B cell (primary cell): ENCODE measurements around the gene PARP8. TPM values are rescaled to one million over a fixed set of nuclear protein-coding genes. Genes with fewer than 3 reads are reported as not detected.
A peak's percentile ranks its signal among the peaks of the same experiment; 100 is the strongest.

Source experiments
- ATAC-seq: fragments of 200-7000 bp; cut with Tn5 transposase; one replicate; pipeline ENCODE4 v1.10.0; 2021; ENCODE audit warnings: low read depth, mild to moderate bottlenecking, moderate number of reproducible peaks, moderate library complexity
- CTCF ChIA-PET: fragments of 350-600 bp; sonication (Branson Sonifier 250); formaldehyde crosslinking; loops from one replicate; lab custom pipeline; 2021; ENCODE audit warnings: antibody characterized with exemption, inconsistent platforms; lab: Charles Lee
- POLR2A ChIA-PET: fragments of 350-600 bp; sonication (Branson Sonifier 250); formaldehyde crosslinking; loops from one replicate; lab custom pipeline; 2021; ENCODE audit warnings: antibody characterized with exemption; lab: Charles Lee
- DNase-seq: peaks from one replicate; pipeline ENCODE4 v3.0.0; 2013
- H2AFZ ChIP-seq: 2 replicates; pipeline ENCODE4 v1.6.1; 2012; ENCODE audit warnings: mild to moderate bottlenecking, low read depth, low read length; ENCODE audit not compliant: insufficient read depth, poor library complexity, severe bottlenecking
- H3K27ac ChIP-seq, 2 donors: 1 replicate in 1 of 2; 2 replicates in 1 of 2; pipeline ENCODE4 v1.5.1; 2012 to 2013; ENCODE audit warnings: low read length in 2 of 2, mild to moderate bottlenecking in 2 of 2, moderate library complexity in 1 of 2
- H3K27me3 ChIP-seq, 4 experiments: fragments of 200-600 bp in 1 of 4; sonication (generic) in 1 of 4; replicated peaks in 1 of 4; 1 replicate in 2 of 4; 2 replicates in 2 of 4; pipeline versions ENCODE4 v1.6.1 to v1.7.0; 2013 to 2016; ENCODE audit warnings: low read length in 3 of 4, mild to moderate bottlenecking in 2 of 4, mixed read lengths in 1 of 4, moderate library complexity in 1 of 4; ENCODE audit not compliant: insufficient read depth in 4 of 4, control insufficient read depth in 3 of 4; ENCODE audit errors: control extremely low read depth in 1 of 4
- H3K36me3 ChIP-seq, 2 experiments: replicated peaks in 1 of 2; 1 replicate in 1 of 2; 2 replicates in 1 of 2; pipeline versions ENCODE4 v1.6.1 to v1.7.1; 2013; ENCODE audit warnings: low read length in 1 of 2; ENCODE audit not compliant: insufficient read depth in 2 of 2, control insufficient read depth in 1 of 2; ENCODE audit errors: control extremely low read depth in 1 of 2, extremely low read depth in 1 of 2
- H3K4me1 ChIP-seq, 2 donors: fragments of 200-600 bp in 1 of 2; sonication (generic) in 1 of 2; 1 replicate in 1 of 2; 2 replicates in 1 of 2; pipeline versions ENCODE4 v1.5.1 to v1.6.1; 2013 to 2017; ENCODE audit warnings: low read length in 2 of 2; ENCODE audit not compliant: control insufficient read depth in 2 of 2, insufficient read depth in 2 of 2
- H3K4me2 ChIP-seq: replicated peaks from 2 replicates; pipeline ENCODE3; 2012; ENCODE audit warnings: mild to moderate bottlenecking, low read depth, low read length; ENCODE audit not compliant: poor library complexity, severe bottlenecking
- H3K4me3 ChIP-seq, 5 experiments: fragments of 200-600 bp in 1 of 5; sonication (generic) in 1 of 5; 1 replicate in 3 of 5; 2 replicates in 2 of 5; pipeline versions ENCODE4 v1.5.1 to v1.7.0; 2011 to 2016; ENCODE audit warnings: low read length in 4 of 5, mild to moderate bottlenecking in 4 of 5, low read depth in 2 of 5, control low read depth in 1 of 5, moderate library complexity in 1 of 5; ENCODE audit not compliant: insufficient read depth in 1 of 5; ENCODE audit errors: control extremely low read depth in 1 of 5, extremely low read depth in 1 of 5
- H3K79me2 ChIP-seq: fragments of 200-600 bp; sonication (generic); one replicate; pipeline ENCODE4 v1.6.0; 2016; ENCODE audit warnings: low read length; ENCODE audit not compliant: control insufficient read depth, insufficient read depth
- H3K9ac ChIP-seq: fragments of 200-600 bp; sonication (generic); 2 replicates; pipeline ENCODE4 v1.6.1; 2017; ENCODE audit warnings: mild to moderate bottlenecking, low read length, moderate library complexity
- H3K9me3 ChIP-seq, 3 donors: one replicate each; pipeline versions ENCODE4 v1.6.1 to v1.7.1; 2013; ENCODE audit warnings: low read length in 2 of 3; ENCODE audit not compliant: control insufficient read depth in 2 of 3, insufficient read depth in 1 of 3; ENCODE audit errors: control extremely low read depth in 1 of 3
- H4K20me1 ChIP-seq: 2 replicates; pipeline ENCODE4 v1.6.0; 2012; ENCODE audit warnings: mild to moderate bottlenecking, low read length; ENCODE audit not compliant: insufficient read depth, control insufficient read depth, poor library complexity, severe bottlenecking
- H3K27ac Mint-ChIP-seq: one replicate; pipeline ENCODE4 v1.8.0; 2021; ENCODE audit warnings: mixed read lengths
- H3K27me3 Mint-ChIP-seq: one replicate; pipeline ENCODE4 v1.8.0; 2021; ENCODE audit warnings: mixed read lengths
- H3K4me1 Mint-ChIP-seq: one replicate; pipeline ENCODE4 v1.8.0; 2021; ENCODE audit warnings: mixed read lengths
- H3K4me3 Mint-ChIP-seq: one replicate; pipeline ENCODE4 v1.8.0; 2021; ENCODE audit warnings: mixed read lengths
- H3K9me3 Mint-ChIP-seq: one replicate; pipeline ENCODE4 v1.8.0; 2022; ENCODE audit warnings: mixed read lengths; ENCODE audit not compliant: insufficient read depth
- CTCF ChIP-seq: fragments of 200-600 bp; IDR thresholded peaks from one replicate; pipeline ENCODE4 v1.8.0; 2022; ENCODE audit warnings: antibody characterized with exemption, mild to moderate bottlenecking
- EZH2 ChIP-seq: IDR thresholded peaks from 2 replicates; pipeline ENCODE4 v1.6.1; 2012; ENCODE audit warnings: borderline replicate concordance, low read depth, mild to moderate bottlenecking, moderate library complexity, low read length; ENCODE audit not compliant: insufficient read depth, poor library complexity, severe bottlenecking
- WGBS: methylation state at CpG from one replicate; pipeline ENCODE4 v1.1.5; 2013; ENCODE audit warnings: missing lambda C conversion rate; ENCODE audit not compliant: insufficient coverage; 5-methylcytosine and 5-hydroxymethylcytosine counted together
- intact Hi-C: fragments of 100-400 bp; cut with micrococcal nuclease; formaldehyde crosslinking; loops from one replicate; pipeline ENCODE4 v1.10.0; 2022
- polyA plus RNA-seq: library from polyadenylated mRNA; depleted of rRNA; stranded (reverse); fragments of >200 nt; gene quantifications from 2 replicates; pipeline ENCODE4 v1.2.3, GENCODE V29; 2012
- total RNA-seq, 2 donors: library from RNA; stranded (reverse); fragments of 120-200 nt in 1 of 2; gene quantifications; 1 replicate in 1 of 2; 2 replicates in 1 of 2; pipeline versions ENCODE4 v1.2.3 to v1.2.4, GENCODE V29; 2013 to 2022

Gene PARP8
- total and polyA plus RNA-seq, 2 donors (not counting 1 experiment from before 2014, with no cell fraction given): 36.2 to 83.6 TPM

- Mint-ChIP-seq H3K27me3 (no peaks in the 10 kb centered on the region), H3K4me3 (no peak overlapping the region), H3K4me1 (peaks cover 47% of the 10 kb centered on the region), H3K27ac (no peak overlapping the region), H3K9me3 (no peaks in the 10 kb centered on the region)
- H3K9ac ChIP-seq: no peak overlapping the region
- intact Hi-C loops: loop anchor here (2.0 kb wide), 1 partner anchor 13 kb away; no protein-coding TSS in a partner anchor
- H3K36me3 ChIP-seq: peaks cover 0 to 2% of the 10 kb centered on the region in 2 experiments
- peaks cover 93% of the 10 kb centered on the region for H3K79me2 ChIP-seq
- ATAC-seq (no peak), DNase-seq (no peak)
- no peak for TF ChIP-seq CTCF
- TF ChIP-seq EZH2: no peak
- CTCF ChIA-PET: no interaction called here
- peaks cover 7% of the 10 kb centered on the region for H4K20me1 ChIP-seq
- no peak overlapping the region for H3K27ac ChIP-seq
- peaks cover 9 to 13% of the 10 kb centered on the region in 2 donors for H3K4me1 ChIP-seq
- H3K27me3 ChIP-seq: no peaks in the 10 kb centered on the region
- peak overlapping the region; percentile 13 for H3K4me2 ChIP-seq
- no CpG with 5 or more reads among the region's 1 CpG for WGBS
- peaks cover 0 to 2% (median 0%) of the 10 kb centered on the region in 3 donors for H3K9me3 ChIP-seq
- H2AFZ ChIP-seq: no peak overlapping the region
- POLR2A ChIA-PET: no interaction called here
- no peak overlapping the region for H3K4me3 ChIP-seq
Measured at GRCh38 chr5:50697739-50698138, 31.3 kb downstream of the PARP8 start.

GRCh38 chr5:50699737-50700136 is 33.3 kb downstream of the PARP8 start:
- H3K4me3 ChIP-seq: no peak overlapping the region

More at GRCh38 chr5:50699737-50700136, 33.3 kb downstream of the PARP8 start:
- POLR2A ChIA-PET: no interaction called here
- Mint-ChIP-seq H3K4me3 (no peak overlapping the region), H3K4me1 (peaks cover 46% of the 10 kb centered on the region), H3K27me3 (no peaks in the 10 kb centered on the region), H3K27ac (no peak overlapping the region), H3K9me3 (no peaks in the 10 kb centered on the region)
- DNase-seq (no peak), ATAC-seq (no peak)
- no peak overlapping the region for H3K4me2 ChIP-seq
- CTCF ChIA-PET: no interaction called here
- peaks cover 0 to 6% (median 0%) of the 10 kb centered on the region in 3 donors for H3K9me3 ChIP-seq
- H2AFZ ChIP-seq: no peak overlapping the region
- peaks cover 0 to 2% of the 10 kb centered on the region in 2 experiments for H3K36me3 ChIP-seq
- 100% methylated on average over 2 of the region's 2 CpGs for WGBS
- H3K27ac ChIP-seq: no peak overlapping the region
- H3K4me1 ChIP-seq: peaks cover 13 to 16% of the 10 kb centered on the region in 2 donors
- H3K27me3 ChIP-seq: no peaks in the 10 kb centered on the region
- H3K9ac ChIP-seq: no peak overlapping the region
- intact Hi-C loops: no loop called here
- TF ChIP-seq CTCF: no peak
- no peak for TF ChIP-seq EZH2
- peaks cover 98% of the 10 kb centered on the region for H3K79me2 ChIP-seq
- H4K20me1 ChIP-seq: peaks cover 7% of the 10 kb centered on the region
